Mucosa of descending colon (tissue), 3 donors: ENCODE measurements around the gene NMNAT2. TPM values are rescaled to one million over a fixed set of nuclear protein-coding genes. Genes with fewer than 3 reads are reported as not detected.
A peak's percentile ranks its signal among the peaks of the same experiment; 100 is the strongest.

Experiments
- ATAC-seq: fragments of 200-7000 bp; cut with Tn5 transposase; one replicate; pipeline ENCODE4 v1.9.1; 2020; ENCODE audit warnings: mild to moderate bottlenecking, moderate library complexity
- DNase-seq, 3 donors: peaks; one replicate each; pipeline ENCODE4 v3.0.0-alpha.2; 2020
- H3K36me3 ChIP-seq: fragments of 200-600 bp; one replicate; pipeline ENCODE4 v1.8.0; 2021; ENCODE audit warnings: low read depth, mild to moderate bottlenecking
- H3K4me1 ChIP-seq: fragments of 200-600 bp; one replicate; pipeline ENCODE4 v1.8.0; 2021; ENCODE audit warnings: low read depth, mild to moderate bottlenecking
- H3K4me3 ChIP-seq: fragments of 200-600 bp; one replicate; pipeline ENCODE4 v1.8.0; 2021; ENCODE audit warnings: mild to moderate bottlenecking
- H3K9me3 ChIP-seq: fragments of 200-600 bp; one replicate; pipeline ENCODE4 v1.8.0; 2021; ENCODE audit warnings: mild to moderate bottlenecking
- intact Hi-C, 2 donors: fragments of 100-400 bp; cut with DNase I in 1 of 2; cut with micrococcal nuclease in 1 of 2; formaldehyde crosslinking; loops; one replicate each; pipeline versions ENCODE4 v1.11.0 to v1.11.1; 2022; cut with DNase I, micrococcal nuclease
- total RNA-seq, 3 donors: library from RNA; stranded (reverse); fragmentation: NEBNext Ultra II Directional in 2 of 3; extraction: Animal tissue kit (Norgen Biotek cat#: 25700) in 2 of 3; gene quantifications; one replicate each; pipeline versions ENCODE4 v1.2.1 to v1.2.4, GENCODE V29; 2021 to 2023
- TF ChIP-seq, protein P1 (sequence below): fragments of 200-600 bp; IDR thresholded peaks from one replicate; pipeline ENCODE4 v1.8.0; 2022; ENCODE audit warnings: antibody characterized with exemption, mild to moderate bottlenecking
- donor health status: DM: no; HTN: no; CAD: no; lungs with moderate emphysema.
- donor health status: DM: no; HTN: no; CAD: no.
- donor health status: DM: no; HTN: yes; CAD: no.

Gene NMNAT2
- total RNA-seq, 3 donors from 2014 or later, result 0.29 to 3.6 (median 0.87) TPM

DNA sequence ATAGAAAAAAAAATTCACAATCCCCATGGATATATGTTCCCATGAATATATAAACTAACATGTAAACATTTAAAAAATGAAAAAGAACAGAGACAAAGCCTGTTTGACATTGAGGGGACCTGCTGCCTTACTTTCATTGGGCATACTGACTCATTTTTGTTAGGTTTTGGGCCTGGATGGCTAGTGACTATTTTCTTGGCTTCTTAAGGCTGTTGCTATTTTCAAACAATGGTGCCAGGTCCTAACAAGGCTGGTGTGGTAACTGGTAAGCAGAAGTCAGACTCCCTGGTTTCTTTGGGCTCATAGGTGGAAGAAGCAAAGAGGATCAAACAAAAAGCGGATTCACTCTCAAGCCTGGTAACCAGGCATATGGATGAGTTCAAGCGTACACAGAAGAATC is 181.1 kb downstream of the NMNAT2 start:
- TF ChIP-seq, protein P1, sequence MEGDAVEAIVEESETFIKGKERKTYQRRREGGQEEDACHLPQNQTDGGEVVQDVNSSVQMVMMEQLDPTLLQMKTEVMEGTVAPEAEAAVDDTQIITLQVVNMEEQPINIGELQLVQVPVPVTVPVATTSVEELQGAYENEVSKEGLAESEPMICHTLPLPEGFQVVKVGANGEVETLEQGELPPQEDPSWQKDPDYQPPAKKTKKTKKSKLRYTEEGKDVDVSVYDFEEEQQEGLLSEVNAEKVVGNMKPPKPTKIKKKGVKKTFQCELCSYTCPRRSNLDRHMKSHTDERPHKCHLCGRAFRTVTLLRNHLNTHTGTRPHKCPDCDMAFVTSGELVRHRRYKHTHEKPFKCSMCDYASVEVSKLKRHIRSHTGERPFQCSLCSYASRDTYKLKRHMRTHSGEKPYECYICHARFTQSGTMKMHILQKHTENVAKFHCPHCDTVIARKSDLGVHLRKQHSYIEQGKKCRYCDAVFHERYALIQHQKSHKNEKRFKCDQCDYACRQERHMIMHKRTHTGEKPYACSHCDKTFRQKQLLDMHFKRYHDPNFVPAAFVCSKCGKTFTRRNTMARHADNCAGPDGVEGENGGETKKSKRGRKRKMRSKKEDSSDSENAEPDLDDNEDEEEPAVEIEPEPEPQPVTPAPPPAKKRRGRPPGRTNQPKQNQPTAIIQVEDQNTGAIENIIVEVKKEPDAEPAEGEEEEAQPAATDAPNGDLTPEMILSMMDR, result no peak
- Histone ChIP-seq H3K4me1 (no peaks in the 10 kb centered on the region), H3K36me3 (no peaks in the 10 kb centered on the region), H3K4me3 (no peak overlapping the region), H3K9me3 (no peaks in the 10 kb centered on the region)
- DNase-seq (no peak), ATAC-seq (no peak)
- intact Hi-C loops, result no loop called here

DNA sequence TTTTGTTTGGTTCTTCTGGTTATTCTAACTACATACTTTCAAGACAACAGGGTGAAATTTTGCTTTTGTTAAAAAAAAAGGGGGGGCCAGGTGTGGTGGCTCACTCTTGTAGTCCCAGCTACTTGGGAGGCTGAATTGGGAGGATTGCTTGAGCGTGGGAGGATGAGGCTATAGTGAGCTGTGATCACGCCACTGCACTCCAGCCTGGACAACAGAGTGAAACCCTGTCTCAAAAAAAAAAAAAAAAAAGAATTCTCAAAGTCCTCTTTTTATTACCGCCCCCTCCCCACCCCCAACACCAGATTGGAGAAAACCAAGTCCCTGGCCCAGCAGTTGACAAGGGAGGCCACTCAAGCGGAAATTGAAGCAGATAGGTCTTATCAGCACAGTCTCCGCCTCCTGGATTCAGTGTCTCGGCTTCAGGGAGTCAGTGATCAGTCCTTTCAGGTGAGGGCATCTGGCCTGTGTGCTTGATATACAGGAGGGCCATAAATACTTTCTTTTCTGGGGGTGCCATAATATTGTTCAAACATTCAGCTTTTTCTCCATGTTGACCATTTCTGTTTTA is 181.9 kb downstream of the NMNAT2 start:
- H3K4me1 ChIP-seq, result no peaks in the 10 kb centered on the region
- H3K4me3 ChIP-seq, result no peak overlapping the region
- ATAC-seq (no peak), DNase-seq (no peak)
- intact Hi-C loops, result no loop called here
- no peaks in the 10 kb centered on the region for H3K36me3 ChIP-seq
- TF ChIP-seq, protein P1, result no peak
- no peaks in the 10 kb centered on the region for H3K9me3 ChIP-seq

DNA sequence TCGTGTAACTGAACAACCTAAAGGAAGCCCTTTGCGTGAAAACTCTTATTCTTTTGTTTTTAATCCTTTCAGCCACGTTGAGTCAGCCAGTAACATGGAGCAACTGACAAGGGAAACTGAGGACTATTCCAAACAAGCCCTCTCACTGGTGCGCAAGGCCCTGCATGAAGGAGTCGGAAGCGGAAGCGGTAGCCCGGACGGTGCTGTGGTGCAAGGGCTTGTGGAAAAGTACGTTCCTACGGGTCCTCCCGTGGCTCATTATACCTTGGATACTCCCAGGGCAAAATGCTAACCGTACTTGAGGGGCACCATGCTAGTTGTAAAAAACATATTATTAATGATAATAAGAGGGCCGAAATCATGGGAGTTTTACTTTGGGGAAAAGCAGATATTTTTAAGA is 182.7 kb downstream of the NMNAT2 start:
- intact Hi-C loops, result no loop called here
- no peaks in the 10 kb centered on the region for H3K9me3 ChIP-seq
- ATAC-seq, result no peak
- no peak overlapping the region for H3K4me3 ChIP-seq
- DNase-seq, result no peak
- TF ChIP-seq, protein P1, result no peak
- no peaks in the 10 kb centered on the region for H3K36me3 ChIP-seq
- no peaks in the 10 kb centered on the region for H3K4me1 ChIP-seq

DNA sequence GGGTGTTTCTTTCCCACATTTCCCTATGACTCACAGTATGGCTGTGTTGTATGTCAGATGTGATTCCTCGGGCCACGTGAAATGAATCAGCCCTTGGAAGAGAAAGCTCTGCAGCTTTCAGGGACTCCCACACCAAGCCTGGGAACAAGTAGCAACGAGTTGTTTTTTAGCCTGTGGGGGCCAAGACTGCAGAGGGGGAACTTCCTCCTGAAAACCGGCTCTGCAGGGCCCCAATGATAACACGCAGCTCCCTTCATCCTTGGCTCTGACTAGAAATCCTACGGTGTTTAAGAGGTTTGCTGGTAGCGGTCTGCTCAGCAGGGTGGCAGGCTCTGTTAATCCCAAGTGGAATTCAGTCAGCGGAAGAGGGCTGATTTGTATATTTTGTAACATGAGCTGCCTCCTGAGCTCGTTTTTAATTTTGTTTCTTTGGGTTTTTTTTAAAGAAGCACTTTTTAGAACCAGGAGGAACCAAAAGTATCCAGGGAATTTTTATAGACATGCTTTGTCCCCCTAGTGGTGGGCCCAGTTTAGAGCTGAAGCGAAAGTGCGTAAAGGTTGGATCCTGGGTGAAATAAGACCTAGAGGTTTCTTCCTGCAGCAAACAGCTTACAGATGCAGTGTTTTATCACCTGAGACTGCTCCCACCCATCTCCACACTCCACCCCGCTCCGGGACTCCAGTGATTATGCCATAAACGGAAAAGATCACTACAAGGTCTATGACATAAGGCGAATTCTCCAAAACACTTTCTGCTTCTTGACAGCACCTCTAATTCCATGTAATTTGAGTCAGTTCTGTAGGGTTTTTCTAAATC is 183.3 kb downstream of the NMNAT2 start:
- ATAC-seq, result peak; percentile 63
- no peaks in the 10 kb centered on the region for H3K9me3 ChIP-seq
- peak in 1 of 3 donors; percentile 54 for DNase-seq
- TF ChIP-seq, protein P1, result no peak
- H3K36me3 ChIP-seq, result no peaks in the 10 kb centered on the region
- H3K4me1 ChIP-seq, result no peaks in the 10 kb centered on the region
- no peak overlapping the region for H3K4me3 ChIP-seq
- intact Hi-C loops, result no loop called here

DNA sequence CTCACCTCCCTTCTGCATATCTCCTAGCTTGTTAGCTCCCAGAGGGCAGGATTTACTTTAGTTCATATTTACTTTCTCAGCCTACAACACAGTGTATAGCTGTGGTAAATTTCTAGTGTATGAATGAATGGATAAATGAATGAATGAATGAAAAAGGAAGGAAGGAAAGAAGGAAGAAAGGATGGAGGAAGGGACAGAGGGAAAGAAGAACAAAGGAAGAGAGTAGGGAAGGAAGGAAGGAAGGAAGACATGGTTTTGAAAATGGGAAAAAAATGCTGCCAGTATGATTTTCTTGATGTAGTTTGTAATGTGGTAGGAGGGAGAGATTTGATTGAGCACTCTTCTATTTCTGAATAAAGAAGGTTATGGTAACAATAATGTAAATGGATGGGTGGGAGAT is 185.1 kb downstream of the NMNAT2 start:
- Histone ChIP-seq H3K4me1 (no peaks in the 10 kb centered on the region), H3K36me3 (no peaks in the 10 kb centered on the region), H3K9me3 (no peaks in the 10 kb centered on the region), H3K4me3 (no peak overlapping the region)
- TF ChIP-seq, protein P1, result no peak
- no peak for DNase-seq
- intact Hi-C loops, result no loop called here
- ATAC-seq, result no peak
